ENCODE results near the gene TBC1D22A. TPM values are rescaled to one million over a fixed set of nuclear protein-coding genes. Genes with fewer than 3 reads are reported as not detected.

TBC1D22A gene
- total RNA-seq, 2 experiments from 2014 or later, result 22.3 to 43.9 TPM

DNA sequence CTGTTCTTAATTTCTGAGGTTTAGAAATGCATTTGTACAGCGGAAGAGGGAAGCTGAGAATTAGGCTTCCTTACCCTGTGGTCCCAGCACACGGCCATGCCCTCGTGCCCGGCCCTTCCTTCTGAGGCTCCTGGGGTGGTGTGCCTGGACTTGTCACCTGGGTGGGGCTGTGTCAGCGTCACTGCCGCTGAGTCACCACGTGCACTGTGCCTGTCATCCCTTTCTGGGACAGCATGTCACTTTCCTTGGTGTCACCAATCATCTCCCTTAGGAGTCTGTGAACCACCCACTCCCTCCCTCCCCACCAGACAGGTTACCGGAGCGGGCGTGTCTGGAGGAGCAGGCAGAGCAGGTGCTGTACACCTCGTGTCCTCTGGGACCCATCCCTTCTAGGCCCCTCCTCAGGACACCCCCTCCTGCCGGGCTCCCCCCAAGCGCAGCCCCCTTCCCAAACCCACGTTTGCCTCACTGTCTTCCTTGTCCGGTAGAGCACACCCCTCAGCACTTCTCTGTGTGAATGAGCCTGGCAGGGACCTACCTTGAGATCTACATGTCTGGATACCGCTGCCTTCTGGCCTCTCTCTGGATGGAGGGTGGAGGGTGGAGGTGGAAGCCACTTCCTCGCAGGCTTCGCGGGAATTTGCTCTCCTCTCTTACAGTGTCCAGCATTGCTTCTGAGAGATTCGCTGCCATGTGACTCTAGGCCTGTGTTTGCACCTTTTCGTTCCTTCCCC is 367.6 kb downstream of the TBC1D22A start:
- Histone ChIP-seq H4K20me1 (ENCODE audit: insufficient read depth, low read length) (no peaks in the 10 kb centered on the region), H3K79me2 (ENCODE audit: insufficient read depth, low read depth, low read length) (no peaks in the 10 kb centered on the region), H3K36me3 (ENCODE audit: insufficient read depth, low read length) (no peaks in the 10 kb centered on the region), H3K4me3 (ENCODE audit: low read depth, low read length, poor library complexity, severe bottlenecking) (no peak overlapping the region), H3K4me1 (ENCODE audit: insufficient read depth, low read length, poor library complexity, severe bottlenecking) (no peaks in the 10 kb centered on the region), H3K27ac (ENCODE audit: low read depth, low read length, poor library complexity, severe bottlenecking) (no peak overlapping the region), H3K9me2 (ENCODE audit: insufficient read depth, low read length) (no peaks in the 10 kb centered on the region), H3K9me3 (ENCODE audit: low read length) (no peaks in the 10 kb centered on the region), H3K4me2 (ENCODE audit: low read length) (no peak overlapping the region), H2AFZ (ENCODE audit: low read length) (no peak overlapping the region)
- intact Hi-C loops (cut with micrococcal nuclease; ENCODE audit: unreplicated experiment), result no loop called here
- no peak for DNase-seq (ENCODE audit: low spot score)
- ChIA-PET CTCF (ENCODE audit: unreplicated experiment) (no interaction called here), POLR2A (no interaction called here)
- TF ChIP-seq, protein P1, sequence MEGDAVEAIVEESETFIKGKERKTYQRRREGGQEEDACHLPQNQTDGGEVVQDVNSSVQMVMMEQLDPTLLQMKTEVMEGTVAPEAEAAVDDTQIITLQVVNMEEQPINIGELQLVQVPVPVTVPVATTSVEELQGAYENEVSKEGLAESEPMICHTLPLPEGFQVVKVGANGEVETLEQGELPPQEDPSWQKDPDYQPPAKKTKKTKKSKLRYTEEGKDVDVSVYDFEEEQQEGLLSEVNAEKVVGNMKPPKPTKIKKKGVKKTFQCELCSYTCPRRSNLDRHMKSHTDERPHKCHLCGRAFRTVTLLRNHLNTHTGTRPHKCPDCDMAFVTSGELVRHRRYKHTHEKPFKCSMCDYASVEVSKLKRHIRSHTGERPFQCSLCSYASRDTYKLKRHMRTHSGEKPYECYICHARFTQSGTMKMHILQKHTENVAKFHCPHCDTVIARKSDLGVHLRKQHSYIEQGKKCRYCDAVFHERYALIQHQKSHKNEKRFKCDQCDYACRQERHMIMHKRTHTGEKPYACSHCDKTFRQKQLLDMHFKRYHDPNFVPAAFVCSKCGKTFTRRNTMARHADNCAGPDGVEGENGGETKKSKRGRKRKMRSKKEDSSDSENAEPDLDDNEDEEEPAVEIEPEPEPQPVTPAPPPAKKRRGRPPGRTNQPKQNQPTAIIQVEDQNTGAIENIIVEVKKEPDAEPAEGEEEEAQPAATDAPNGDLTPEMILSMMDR (conservative IDR thresholded peaks at IDR 0.05; ENCODE audit: low read length), result no peak
- TF ChIP-seq EZH2phosphoT487 (IDR thresholded peaks at IDR 0.05; ENCODE audit: borderline replicate concordance, low read depth, low read length), result no peak
- no TSS peak for BruUV-seq (replicated peaks)

DNA sequence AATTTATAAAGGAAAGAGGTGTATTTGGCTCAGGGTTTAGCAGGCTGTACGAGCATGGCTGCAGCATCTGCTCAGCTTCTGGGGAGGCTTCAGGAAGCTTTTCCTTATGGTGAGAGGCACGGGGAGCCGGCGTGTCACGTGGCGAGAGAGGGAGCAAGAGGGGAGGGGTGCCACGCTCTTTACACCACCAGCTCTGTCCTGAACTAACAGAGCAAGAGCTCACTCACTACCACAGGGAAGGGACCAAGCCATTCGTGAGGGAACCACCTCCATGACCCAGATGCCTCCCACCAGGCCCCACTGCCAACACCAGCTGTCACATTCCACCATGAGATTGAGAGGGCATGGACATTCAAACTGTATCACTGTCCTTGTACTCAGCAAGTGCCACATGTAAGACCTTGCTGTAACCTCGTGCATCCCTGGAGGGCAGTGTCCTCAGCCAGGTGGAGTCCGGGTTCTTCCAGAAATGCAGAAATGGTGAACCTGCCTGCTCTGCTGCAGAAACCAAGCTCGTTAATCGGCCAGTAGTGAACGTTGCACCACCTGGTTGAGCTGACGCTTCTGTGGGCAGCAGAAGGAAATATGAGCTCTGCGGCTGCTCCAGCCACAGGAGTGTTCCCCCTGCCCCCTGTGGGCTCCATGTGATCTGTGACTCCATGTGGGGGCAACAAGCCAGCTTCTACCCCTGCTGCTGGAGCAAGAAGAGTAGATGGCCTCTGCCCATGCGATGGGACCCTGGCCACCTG is 368.6 kb downstream of the TBC1D22A start:
- ChIA-PET POLR2A (no interaction called here), CTCF (ENCODE audit: unreplicated experiment) (no interaction called here)
- Histone ChIP-seq H3K9me3 (ENCODE audit: low read length) (no peaks in the 10 kb centered on the region), H3K4me3 (ENCODE audit: low read depth, low read length, poor library complexity, severe bottlenecking) (no peak overlapping the region), H2AFZ (ENCODE audit: low read length) (no peak overlapping the region), H3K36me3 (ENCODE audit: insufficient read depth, low read length) (no peaks in the 10 kb centered on the region), H3K4me2 (ENCODE audit: low read length) (no peak overlapping the region), H3K4me1 (ENCODE audit: insufficient read depth, low read length, poor library complexity, severe bottlenecking) (no peaks in the 10 kb centered on the region), H3K9me2 (ENCODE audit: insufficient read depth, low read length) (no peaks in the 10 kb centered on the region), H4K20me1 (ENCODE audit: insufficient read depth, low read length) (no peaks in the 10 kb centered on the region), H3K27ac (ENCODE audit: low read depth, low read length, poor library complexity, severe bottlenecking) (no peak overlapping the region), H3K79me2 (ENCODE audit: insufficient read depth, low read depth, low read length) (no peaks in the 10 kb centered on the region)
- TF ChIP-seq, protein P1 (conservative IDR thresholded peaks at IDR 0.05; ENCODE audit: low read length), result no peak
- no peak for TF ChIP-seq EZH2phosphoT487 (IDR thresholded peaks at IDR 0.05; ENCODE audit: borderline replicate concordance, low read depth, low read length)
- intact Hi-C loops (cut with micrococcal nuclease; ENCODE audit: unreplicated experiment), result no loop called here
- no peak for DNase-seq (ENCODE audit: low spot score)
- BruUV-seq (replicated peaks), result no TSS peak

Data from OCI-LY7 (cell line).